Measurements from ENCODE around the gene SPEG. TPM values are rescaled to one million over a fixed set of nuclear protein-coding genes. Genes with fewer than 3 reads are reported as not detected.

Gene SPEG
- total and polyA plus RNA-seq, 2 of the 13 experiments (the other 11 are each of a cell fraction or from before 2014, with no cell fraction given): 0.18 to 0.24 TPM

- BruUV-seq (replicated peaks): no TSS peak
- no peaks in the 10 kb centered on the region for H4K20me1 ChIP-seq (ENCODE audit: insufficient read depth, low read length)
- peaks cover 37% of the 10 kb centered on the region for H3K4me1 ChIP-seq (ENCODE audit: insufficient read depth, low read length)
- peaks cover 28 to 96% of the 10 kb centered on the region in 2 experiments for H3K27me3 ChIP-seq (ENCODE audit: control insufficient read depth in 1 of 2, insufficient read depth in 2 of 2, low read length in 2 of 2)
- no peak overlapping the region for H3K9ac ChIP-seq (ENCODE audit: insufficient read depth, low read depth, low read length)
- H3K4me2 ChIP-seq (ENCODE audit: low read depth, low read length): peak overlapping the region; percentile 16; the same call in 1 of the 2 replicates
- H3K9me3 ChIP-seq (ENCODE audit: low read length): no peaks in the 10 kb centered on the region
- WGBS (ENCODE audit: low lambda C conversion rate): 34% methylated on average over 22 of the region's 24 CpGs
- ATAC-seq: no peak
- no peak overlapping the region for H3K27ac ChIP-seq (ENCODE audit: extremely low read length, insufficient read depth, low read length)
- POLR2A ChIA-PET: no interaction called here
- intact Hi-C loops (cut with micrococcal nuclease; ENCODE audit: unreplicated experiment) (no loop called here), in situ Hi-C loops (cut with HindIII; ENCODE audit: extremely low pct_ligation_motif_present, low pct_unique_long_range_greater_than_20kb) (loop anchor here (10.0 kb wide), 1 partner anchor 48 kb away; no protein-coding TSS in a partner anchor)
- H2AFZ ChIP-seq (ENCODE audit: low read length): no peak overlapping the region
- no peak overlapping the region; a peak in 1 of 6 replicates for H3K4me3 ChIP-seq (replicated peaks in 1 of 3; ENCODE audit: insufficient read depth in 1 of 3, low read depth in 2 of 3, low read length in 3 of 3)
- no peak for DNase-seq (ENCODE audit: low spot score)
- no peak for TF ChIP-seq IKZF5 (CRISPR knock-in tag; IDR thresholded peaks at IDR 0.05)
- peak; percentile 95 for TF ChIP-seq EZH2 (conservative IDR thresholded peaks at IDR 0.05; ENCODE audit: low read depth, low read length)
- TF ChIP-seq MAFF (IDR thresholded peaks at IDR 0.05; ENCODE audit: low read depth, low read length): no peak
- FAIRE-seq: no peak
- no peaks in the 10 kb centered on the region for H3K79me2 ChIP-seq (ENCODE audit: insufficient read depth, low read length)
- H3K36me3 ChIP-seq (replicated peaks in 1 of 2; ENCODE audit: control insufficient read depth in 1 of 2, insufficient read depth in 2 of 2, low read length in 2 of 2): no peaks in the 10 kb centered on the region
- CTCF ChIA-PET (ENCODE audit: low intra/inter-chr PET ratio, low total read pairs): interaction anchor here (1.1 to 1.7 kb wide), 2 partner anchors 28 to 30 kb away, joined by 3 to 4 read pairs; a partner anchor contains a TSS
Measured at GRCh38 chr2:219523031-219523671, 88.5 kb downstream of the SPEG start.

- Histone ChIP-seq H3K9me3 (ENCODE audit: low read length) (no peaks in the 10 kb centered on the region), H3K4me1 (ENCODE audit: insufficient read depth, low read length) (peaks cover 28% of the 10 kb centered on the region), H3K79me2 (ENCODE audit: insufficient read depth, low read length) (no peaks in the 10 kb centered on the region), H4K20me1 (ENCODE audit: insufficient read depth, low read length) (no peaks in the 10 kb centered on the region), H3K27ac (ENCODE audit: extremely low read length, insufficient read depth, low read length) (no peak overlapping the region), H3K36me3 (replicated peaks in 1 of 2; ENCODE audit: control insufficient read depth in 1 of 2, insufficient read depth in 2 of 2, low read length in 2 of 2) (no peaks in the 10 kb centered on the region), H3K4me3 (replicated peaks in 1 of 3; ENCODE audit: insufficient read depth in 1 of 3, low read depth in 2 of 3, low read length in 3 of 3) (no peak overlapping the region), H2AFZ (ENCODE audit: low read length) (no peak overlapping the region), H3K9ac (ENCODE audit: insufficient read depth, low read depth, low read length) (no peak overlapping the region), H3K4me2 (ENCODE audit: low read depth, low read length) (no peak overlapping the region), H3K27me3 (ENCODE audit: control insufficient read depth in 1 of 2, insufficient read depth in 2 of 2, low read length in 2 of 2) (peaks cover 30 to 96% of the 10 kb centered on the region in 2 experiments)
- ChIA-PET POLR2A (no interaction called here), CTCF (ENCODE audit: low intra/inter-chr PET ratio, low total read pairs) (no interaction called here)
- no peak for DNase-seq (ENCODE audit: low spot score)
- in situ Hi-C loops (cut with HindIII; ENCODE audit: extremely low pct_ligation_motif_present, low pct_unique_long_range_greater_than_20kb) (loop anchor here (10.0 kb wide), 1 partner anchor 50 kb away; no protein-coding TSS in a partner anchor), intact Hi-C loops (cut with micrococcal nuclease; ENCODE audit: unreplicated experiment) (no loop called here)
- no peak for ATAC-seq
- no peak for FAIRE-seq
- no TSS peak for BruUV-seq (replicated peaks)
- TF ChIP-seq ZNF629 (CRISPR knock-in tag; conservative IDR thresholded peaks at IDR 0.05) (peak; percentile 65), MTA1 (CRISPR knock-in tag; IDR thresholded peaks at IDR 0.05; ENCODE audit: borderline replicate concordance) (no peak)
- 50% methylated on average over 2 of the region's 2 CpGs for WGBS (ENCODE audit: low lambda C conversion rate)
Measured at GRCh38 chr2:219524817-219525216, 90.2 kb downstream of the SPEG start.
